GM21381 (cell line): Measurements from ENCODE around the gene PSME3IP1.
"Not testable (repeated sequence)": the region's sequence is repeated elsewhere in the genome, so short reads cannot be mapped to it uniquely, and the experiment has no call there.

Experiments
- ATAC-seq: cut with Tn5 transposase; IDR thresholded peaks from one replicate; pipeline ENCODE4 v1.9.1; 2021; ENCODE audit warnings: mild to moderate bottlenecking, moderate library complexity; ENCODE audit not compliant: unreplicated experiment

PSME3IP1 gene

GRCh38 chr16:57185945-57186871, at the start of gene PSME3IP1, which contains the start of gene RSPRY1:
Gene PSME3IP1, minus strand, starts transcription at chr16:57186039. Its CDS starts 12,185 bp downstream, at chr16:57173854.
Gene RSPRY1, plus strand, starts transcription at chr16:57186329. Its CDS starts 18,330 bp downstream, at chr16:57204659.
- peak; percentile 84 for ATAC-seq

GRCh38 chr16:57235128-57236021, 49.5 kb upstream of the PSME3IP1 start:
- ATAC-seq: no peak

DNA sequence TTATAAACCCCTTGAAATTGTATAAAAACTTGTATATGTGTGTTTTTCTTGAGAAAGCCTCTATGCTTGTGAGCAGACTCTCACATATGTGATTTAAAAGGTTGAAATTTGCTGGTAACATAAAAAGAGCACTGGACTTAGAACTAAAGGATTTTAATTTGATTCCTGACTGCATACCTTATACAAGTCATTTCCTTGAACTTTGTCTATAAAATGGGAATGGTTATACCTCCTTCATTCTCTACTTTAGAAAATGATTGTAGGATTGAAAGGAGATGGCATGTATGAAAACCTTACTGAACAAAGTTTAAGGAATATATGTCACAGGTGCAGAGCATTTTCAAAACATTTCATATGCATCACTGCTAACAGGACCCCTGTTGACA, 48.9 kb upstream of the PSME3IP1 start:
- ATAC-seq: no peak

- no peak for ATAC-seq
These were observed 48.3 kb upstream of the PSME3IP1 start for GRCh38 chr16:57233944-57234706.

DNA sequence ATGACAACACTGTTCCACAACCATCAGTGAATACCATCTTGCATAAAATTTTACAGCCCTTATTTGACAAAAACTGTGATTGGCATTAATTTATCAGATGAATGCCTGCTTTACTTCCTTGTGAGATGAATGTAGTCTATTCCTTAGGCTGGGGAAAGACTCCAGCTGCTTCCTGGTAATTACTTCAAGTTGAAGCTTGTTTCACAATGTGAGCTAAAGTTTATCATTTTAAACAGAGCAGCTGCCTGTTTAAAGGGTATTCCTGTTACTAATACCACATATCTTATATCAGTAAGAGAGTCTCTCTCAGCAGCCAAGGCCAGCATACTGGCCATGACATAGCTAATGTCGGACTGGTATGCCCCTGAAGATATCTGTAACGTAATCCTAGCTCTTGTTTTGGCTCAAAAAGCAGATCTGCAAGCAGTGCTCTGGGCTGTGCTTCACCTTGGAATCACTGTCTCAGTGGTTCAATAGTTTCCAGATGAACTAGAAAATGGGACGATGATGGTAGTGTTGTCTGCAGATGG, 46.0 kb upstream of the PSME3IP1 start:
- ATAC-seq: no peak

DNA sequence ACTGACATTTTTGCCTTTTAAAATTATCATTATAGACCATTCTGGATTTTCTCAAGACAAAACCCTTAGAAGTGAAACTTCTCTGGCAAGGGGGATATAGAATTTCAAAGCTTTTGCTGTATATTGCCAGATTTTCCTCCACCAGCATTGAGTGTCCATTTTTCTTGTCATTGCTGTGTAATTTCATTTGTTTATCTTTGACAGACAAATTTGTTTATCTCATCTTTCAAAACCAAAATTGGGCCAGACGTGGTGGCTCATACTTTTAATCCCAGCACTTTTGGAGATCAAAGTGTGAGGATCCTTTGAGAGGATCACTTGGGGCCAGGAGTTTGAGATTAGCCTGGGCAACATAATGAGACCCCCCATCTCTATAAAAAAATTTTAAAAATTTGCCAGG, 43.2 kb upstream of the PSME3IP1 start:
- ATAC-seq: no peak

GRCh38 chr16:57226701-57227621, 41.1 kb upstream of the PSME3IP1 start:
- ATAC-seq: no peak

DNA sequence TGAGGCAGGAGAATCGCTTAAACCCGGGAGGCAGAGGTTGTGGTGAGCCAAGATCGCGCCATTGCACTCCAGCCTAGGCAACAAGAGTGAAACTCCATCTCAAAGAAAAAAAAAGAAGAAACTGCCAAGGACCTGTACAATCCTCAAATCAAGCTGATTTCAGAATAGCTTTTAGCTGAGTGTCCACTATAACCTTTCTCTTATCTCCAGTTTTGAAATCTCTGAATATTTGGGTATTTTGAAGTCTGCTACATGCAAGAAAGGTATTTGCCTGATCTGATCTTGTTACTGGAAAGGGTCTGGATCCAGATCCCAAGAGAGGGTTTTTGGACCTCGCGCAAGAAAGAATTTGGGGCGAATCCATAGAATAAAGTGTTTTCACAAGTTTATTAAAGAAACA, 40.1 kb upstream of the PSME3IP1 start:
- no peak for ATAC-seq

DNA sequence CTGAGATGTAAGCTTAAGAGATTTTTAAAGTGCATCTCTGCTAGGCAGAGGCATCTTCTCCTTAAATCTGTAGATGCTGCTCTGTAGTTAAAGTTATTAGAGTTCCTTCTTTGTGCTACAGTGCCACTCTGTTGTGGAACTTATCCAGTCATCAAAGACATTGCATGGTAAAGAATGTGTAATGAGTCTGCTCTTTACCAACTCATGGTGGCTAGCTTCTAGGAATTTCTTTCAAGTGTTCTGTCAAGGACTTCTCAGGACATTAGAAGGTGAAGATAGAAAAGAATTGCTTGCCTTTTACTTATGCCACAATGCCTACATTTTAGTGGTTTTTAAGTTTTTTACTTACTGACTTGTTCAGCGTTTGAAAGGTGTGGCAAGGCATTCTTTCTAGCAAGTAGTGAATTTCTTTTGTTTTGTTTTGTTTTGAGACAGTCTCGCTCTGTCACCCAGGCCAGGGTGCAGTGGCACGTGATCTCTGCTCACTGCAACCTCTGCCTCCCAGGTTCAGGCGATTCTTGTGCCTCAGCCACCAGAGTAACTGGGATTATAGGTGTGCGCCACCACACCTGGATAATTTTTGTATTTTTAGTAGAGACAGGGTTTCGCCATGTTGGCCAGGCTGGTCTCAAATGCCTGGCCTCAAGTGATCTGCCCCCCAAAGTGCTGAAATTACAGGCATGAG, 39.0 kb upstream of the PSME3IP1 start:
- ATAC-seq: no peak

DNA sequence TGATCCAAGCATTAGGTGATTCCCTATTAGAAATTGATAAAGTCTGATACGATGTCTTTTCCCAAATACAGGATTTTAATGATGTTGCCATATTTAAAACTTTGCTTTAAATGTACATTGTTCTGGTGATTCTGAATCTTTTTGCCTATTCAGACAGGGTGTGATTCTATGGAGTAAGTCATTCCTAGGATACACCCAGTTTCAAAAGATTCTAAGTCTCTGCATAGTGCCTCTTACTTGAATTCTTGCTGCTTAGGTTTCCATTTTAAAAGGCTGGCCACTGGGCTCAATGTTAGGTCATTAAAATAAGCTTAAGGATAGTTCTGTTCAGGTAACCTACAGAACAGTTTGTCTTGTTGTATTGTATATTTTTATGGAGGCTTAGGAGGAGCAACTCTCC, 37.2 kb upstream of the PSME3IP1 start:
- no peak for ATAC-seq

DNA sequence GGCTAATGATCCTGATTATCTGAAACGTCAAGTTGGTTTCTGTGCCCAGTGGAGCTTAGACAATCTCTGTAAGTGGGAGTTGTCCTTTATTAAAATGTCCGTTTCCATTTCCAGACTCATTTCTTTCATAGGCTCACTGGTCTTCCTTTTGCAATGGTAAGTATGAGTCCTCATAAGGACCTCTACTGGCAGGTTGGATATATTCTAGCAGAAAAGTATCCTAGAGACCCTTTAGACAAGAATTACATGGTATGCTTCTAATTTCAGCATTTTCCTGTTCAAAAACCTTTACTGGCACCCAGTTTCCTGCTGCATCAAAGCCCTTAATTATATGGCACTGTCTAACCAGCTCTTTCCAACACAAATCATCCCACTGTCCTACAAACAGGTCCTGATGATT, 31.1 kb upstream of the PSME3IP1 start:
- no peak for ATAC-seq

- ATAC-seq: no peak
These were observed 27.6 kb upstream of the PSME3IP1 start for GRCh38 chr16:57213462-57213861.

DNA sequence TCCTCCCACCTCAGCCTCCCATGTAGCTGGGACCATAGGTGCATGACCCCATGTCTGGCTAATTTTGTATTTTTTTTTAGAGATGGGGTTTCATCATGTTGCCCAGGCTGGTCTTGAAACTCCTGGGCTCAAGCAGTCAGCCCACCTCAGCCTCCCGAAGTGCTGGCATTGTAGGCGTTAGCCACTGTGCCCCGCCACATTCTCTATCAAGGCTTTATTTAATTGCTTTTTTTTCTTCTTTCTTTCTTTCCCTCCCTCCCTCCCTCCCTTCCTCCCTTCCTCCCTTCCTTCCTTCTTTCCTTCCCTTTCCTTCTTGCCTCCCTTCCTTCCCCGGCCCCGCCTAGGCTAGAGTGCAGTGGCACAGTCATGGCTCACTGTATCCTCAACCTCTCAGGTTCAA, 23.9 kb upstream of the PSME3IP1 start:
- no peak for ATAC-seq

DNA sequence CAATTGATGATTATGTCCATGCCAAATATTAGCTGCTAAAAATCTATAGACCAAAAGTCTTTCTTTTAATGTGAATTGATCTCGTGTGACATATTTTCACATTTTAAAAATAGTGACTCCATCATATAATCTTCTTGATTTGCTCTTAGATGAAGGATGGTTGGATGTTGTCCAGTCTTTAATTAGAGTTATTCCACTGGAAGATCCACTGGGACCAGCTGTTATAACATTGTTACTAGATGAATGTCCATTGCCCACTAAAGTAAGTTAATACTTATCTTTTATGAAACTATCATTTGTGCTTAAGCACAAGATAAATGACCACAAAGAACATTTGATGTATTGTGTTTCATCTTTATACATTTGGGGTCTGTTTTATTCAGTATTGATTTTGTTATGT, 23.1 kb upstream of the PSME3IP1 start:
- no peak for ATAC-seq

GRCh38 chr16:57204675-57205074, 18.8 kb upstream of the PSME3IP1 start:
- ATAC-seq: no peak

DNA sequence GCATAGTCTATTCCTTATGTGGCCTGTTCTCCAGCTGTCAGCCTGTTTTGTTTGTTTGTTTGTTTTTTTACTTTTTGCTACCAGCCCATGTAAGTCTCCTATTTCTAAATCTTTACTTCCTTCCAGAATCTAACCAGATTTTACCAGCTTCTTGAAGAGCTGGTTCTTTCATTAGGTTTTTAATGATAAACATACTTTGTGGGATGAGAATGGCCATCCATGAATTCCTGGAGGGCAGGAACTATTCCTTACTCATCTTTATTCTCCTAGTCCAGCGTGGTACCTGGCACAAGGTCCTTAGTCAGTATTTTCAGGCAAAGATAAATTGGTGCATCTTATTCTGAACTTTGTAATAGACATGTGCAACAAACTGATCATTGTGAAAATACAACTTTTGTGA, 17.6 kb upstream of the PSME3IP1 start:
- no peak for ATAC-seq

- ATAC-seq: no peak
These were observed 16.5 kb upstream of the PSME3IP1 start for GRCh38 chr16:57202095-57202886.

- not testable (repeated sequence) for ATAC-seq
These were observed 15.1 kb upstream of the PSME3IP1 start for GRCh38 chr16:57200926-57201325.
